Measurements from ENCODE around the gene WDR76.

The WDR76 gene

GRCh38 chr15:43895586-43895985 lies 68.8 kb downstream of the WDR76 start:
- Histone ChIP-seq H3K4me1 (ENCODE audit: control insufficient read depth, insufficient read depth, low read length, unreplicated experiment) (no peaks in the 10 kb centered on the region), H3K27ac (ENCODE audit: low read depth, low read length) (no peak overlapping the region), H3K4me3 (ENCODE audit: low read depth, low read length) (no peak overlapping the region), H2AFZ (ENCODE audit: low read length, unreplicated experiment) (no peak overlapping the region), H3K27me3 (ENCODE audit: insufficient read depth, low read length) (no peaks in the 10 kb centered on the region), H3K36me3 (ENCODE audit: insufficient read depth, low read length) (no peaks in the 10 kb centered on the region), H3K79me2 (ENCODE audit: control insufficient read depth, insufficient read depth, low read length, unreplicated experiment) (no peaks in the 10 kb centered on the region)

GRCh38 chr15:43896543-43896942 lies 69.7 kb downstream of the WDR76 start:
- Histone ChIP-seq H3K36me3 (ENCODE audit: insufficient read depth, low read length) (no peaks in the 10 kb centered on the region), H3K4me3 (ENCODE audit: low read depth, low read length) (no peak overlapping the region), H3K27me3 (ENCODE audit: insufficient read depth, low read length) (no peaks in the 10 kb centered on the region), H2AFZ (ENCODE audit: low read length, unreplicated experiment) (no peak overlapping the region), H3K79me2 (ENCODE audit: control insufficient read depth, insufficient read depth, low read length, unreplicated experiment) (no peaks in the 10 kb centered on the region), H3K4me1 (ENCODE audit: control insufficient read depth, insufficient read depth, low read length, unreplicated experiment) (no peaks in the 10 kb centered on the region), H3K27ac (ENCODE audit: low read depth, low read length) (no peak overlapping the region)

GRCh38 chr15:43898891-43899290 lies 72.1 kb downstream of the WDR76 start:
- Histone ChIP-seq H2AFZ (ENCODE audit: low read length, unreplicated experiment) (no peak overlapping the region), H3K27me3 (ENCODE audit: insufficient read depth, low read length) (no peaks in the 10 kb centered on the region), H3K4me1 (ENCODE audit: control insufficient read depth, insufficient read depth, low read length, unreplicated experiment) (peaks cover under 1% of the 10 kb centered on the region), H3K79me2 (ENCODE audit: control insufficient read depth, insufficient read depth, low read length, unreplicated experiment) (no peaks in the 10 kb centered on the region), H3K27ac (ENCODE audit: low read depth, low read length) (no peak overlapping the region), H3K36me3 (ENCODE audit: insufficient read depth, low read length) (no peaks in the 10 kb centered on the region), H3K4me3 (ENCODE audit: low read depth, low read length) (no peak overlapping the region)

GRCh38 chr15:43899928-43900327 lies 73.1 kb downstream of the WDR76 start:
- no peak overlapping the region for H2AFZ ChIP-seq (ENCODE audit: low read length, unreplicated experiment)
- H3K27ac ChIP-seq (ENCODE audit: low read depth, low read length) = no peak overlapping the region
- H3K36me3 ChIP-seq (ENCODE audit: insufficient read depth, low read length) = no peaks in the 10 kb centered on the region

GRCh38 chr15:43900996-43901395 lies 74.2 kb downstream of the WDR76 start:
- H3K79me2 ChIP-seq (ENCODE audit: control insufficient read depth, insufficient read depth, low read length, unreplicated experiment) = no peaks in the 10 kb centered on the region
- H3K36me3 ChIP-seq (ENCODE audit: insufficient read depth, low read length) = no peaks in the 10 kb centered on the region
- no peak overlapping the region for H3K4me3 ChIP-seq (ENCODE audit: low read depth, low read length)
- H3K4me1 ChIP-seq (ENCODE audit: control insufficient read depth, insufficient read depth, low read length, unreplicated experiment) = peaks cover 6% of the 10 kb centered on the region
- no peak overlapping the region for H2AFZ ChIP-seq (ENCODE audit: low read length, unreplicated experiment)
- H3K27ac ChIP-seq (ENCODE audit: low read depth, low read length) = no peak overlapping the region
- H3K27me3 ChIP-seq (ENCODE audit: insufficient read depth, low read length) = no peaks in the 10 kb centered on the region

More at GRCh38 chr15:43899928-43900327, 73.1 kb downstream of the WDR76 start:
- no peaks in the 10 kb centered on the region for H3K79me2 ChIP-seq (ENCODE audit: control insufficient read depth, insufficient read depth, low read length, unreplicated experiment)
- peaks cover 6% of the 10 kb centered on the region for H3K4me1 ChIP-seq (ENCODE audit: control insufficient read depth, insufficient read depth, low read length, unreplicated experiment)
- H3K4me3 ChIP-seq (ENCODE audit: low read depth, low read length) = no peak overlapping the region
- no peaks in the 10 kb centered on the region for H3K27me3 ChIP-seq (ENCODE audit: insufficient read depth, low read length)

GRCh38 chr15:43901495-43901894 lies 74.7 kb downstream of the WDR76 start:
- H3K4me3 ChIP-seq (ENCODE audit: low read depth, low read length) = no peak overlapping the region
- H3K36me3 ChIP-seq (ENCODE audit: insufficient read depth, low read length) = no peaks in the 10 kb centered on the region
- H3K27ac ChIP-seq (ENCODE audit: low read depth, low read length) = no peak overlapping the region
- no peaks in the 10 kb centered on the region for H3K27me3 ChIP-seq (ENCODE audit: insufficient read depth, low read length)
- no peak overlapping the region for H2AFZ ChIP-seq (ENCODE audit: low read length, unreplicated experiment)
- H3K79me2 ChIP-seq (ENCODE audit: control insufficient read depth, insufficient read depth, low read length, unreplicated experiment) = no peaks in the 10 kb centered on the region
- peaks cover 6% of the 10 kb centered on the region for H3K4me1 ChIP-seq (ENCODE audit: control insufficient read depth, insufficient read depth, low read length, unreplicated experiment)

- Histone ChIP-seq H3K4me1 (ENCODE audit: control insufficient read depth, insufficient read depth, low read length, unreplicated experiment) (peaks cover 6% of the 10 kb centered on the region), H3K36me3 (ENCODE audit: insufficient read depth, low read length) (no peaks in the 10 kb centered on the region), H3K79me2 (ENCODE audit: control insufficient read depth, insufficient read depth, low read length, unreplicated experiment) (no peaks in the 10 kb centered on the region), H3K27me3 (ENCODE audit: insufficient read depth, low read length) (no peaks in the 10 kb centered on the region), H2AFZ (ENCODE audit: low read length, unreplicated experiment) (peak overlapping the region; percentile 10), H3K4me3 (ENCODE audit: low read depth, low read length) (no peak overlapping the region), H3K27ac (ENCODE audit: low read depth, low read length) (no peak overlapping the region)
These were observed 77.1 kb downstream of the WDR76 start for GRCh38 chr15:43903864-43904290.

- no peak overlapping the region for H3K4me3 ChIP-seq (ENCODE audit: low read depth, low read length)
- H3K27me3 ChIP-seq (ENCODE audit: insufficient read depth, low read length) = no peaks in the 10 kb centered on the region
- H3K36me3 ChIP-seq (ENCODE audit: insufficient read depth, low read length) = no peaks in the 10 kb centered on the region
- H3K27ac ChIP-seq (ENCODE audit: low read depth, low read length) = no peak overlapping the region
- no peak overlapping the region for H2AFZ ChIP-seq (ENCODE audit: low read length, unreplicated experiment)
- H3K79me2 ChIP-seq (ENCODE audit: control insufficient read depth, insufficient read depth, low read length, unreplicated experiment) = no peaks in the 10 kb centered on the region
- peaks cover 13% of the 10 kb centered on the region for H3K4me1 ChIP-seq (ENCODE audit: control insufficient read depth, insufficient read depth, low read length, unreplicated experiment)
These were observed 79.0 kb downstream of the WDR76 start for GRCh38 chr15:43905755-43906154.

- Histone ChIP-seq H3K36me3 (ENCODE audit: insufficient read depth, low read length) (no peaks in the 10 kb centered on the region; the same call in 1 of the 2 replicates), H3K27me3 (ENCODE audit: insufficient read depth, low read length) (no peaks in the 10 kb centered on the region), H3K4me1 (ENCODE audit: control insufficient read depth, insufficient read depth, low read length, unreplicated experiment) (peaks cover 40% of the 10 kb centered on the region), H3K4me3 (ENCODE audit: low read depth, low read length) (no peak overlapping the region), H2AFZ (ENCODE audit: low read length, unreplicated experiment) (no peak overlapping the region), H3K79me2 (ENCODE audit: control insufficient read depth, insufficient read depth, low read length, unreplicated experiment) (no peaks in the 10 kb centered on the region), H3K27ac (ENCODE audit: low read depth, low read length) (no peak overlapping the region)
These were observed 81.8 kb downstream of the WDR76 start for GRCh38 chr15:43908516-43909050.

GRCh38 chr15:43911235-43911781 lies 84.5 kb downstream of the WDR76 start:
- Histone ChIP-seq H3K4me3 (ENCODE audit: low read depth, low read length) (peak overlapping the region; percentile 54), H3K79me2 (ENCODE audit: control insufficient read depth, insufficient read depth, low read length, unreplicated experiment) (no peaks in the 10 kb centered on the region), H3K27me3 (ENCODE audit: insufficient read depth, low read length) (no peaks in the 10 kb centered on the region), H2AFZ (ENCODE audit: low read length, unreplicated experiment) (peak overlapping the region; percentile 77), H3K27ac (ENCODE audit: low read depth, low read length) (peak overlapping the region; percentile 83), H3K36me3 (ENCODE audit: insufficient read depth, low read length) (no peaks in the 10 kb centered on the region; the same call in 1 of the 2 replicates), H3K4me1 (ENCODE audit: control insufficient read depth, insufficient read depth, low read length, unreplicated experiment) (peaks cover 43% of the 10 kb centered on the region)

GRCh38 chr15:43912208-43912607 lies 85.4 kb downstream of the WDR76 start:
- no peaks in the 10 kb centered on the region for H3K79me2 ChIP-seq (ENCODE audit: control insufficient read depth, insufficient read depth, low read length, unreplicated experiment)
- peak overlapping the region; percentile 77 for H2AFZ ChIP-seq (ENCODE audit: low read length, unreplicated experiment)
- H3K27ac ChIP-seq (ENCODE audit: low read depth, low read length) = peak overlapping the region; percentile 83
- peaks cover 43% of the 10 kb centered on the region for H3K4me1 ChIP-seq (ENCODE audit: control insufficient read depth, insufficient read depth, low read length, unreplicated experiment)
- H3K36me3 ChIP-seq (ENCODE audit: insufficient read depth, low read length) = no peaks in the 10 kb centered on the region; the same call in 1 of the 2 replicates
- no peaks in the 10 kb centered on the region for H3K27me3 ChIP-seq (ENCODE audit: insufficient read depth, low read length)
- H3K4me3 ChIP-seq (ENCODE audit: low read depth, low read length) = no peak overlapping the region

Measured in ACC112 (cell line).